PFSK-1 (cell line): ENCODE data around the gene LIMS1.

Experiments
- FOXP2 ChIP-seq: optimal IDR thresholded peaks from 2 replicates; pipeline ENCODE3; 2011; ENCODE audit warnings: borderline replicate concordance, control low read depth, inconsistent platforms; ENCODE audit not compliant: insufficient read depth; ENCODE audit errors: extremely low read length, extremely low read depth
- POLR2AphosphoS5 ChIP-seq: IDR thresholded peaks from 2 replicates; pipeline ENCODE4 v1.6.1; 2012; ENCODE audit warnings: low read depth, mild to moderate bottlenecking, control low read depth, low read length, moderate library complexity
- SIN3A ChIP-seq: IDR thresholded peaks from 2 replicates; pipeline ENCODE4 v1.6.1; 2012; ENCODE audit warnings: mild to moderate bottlenecking, low read length, moderate library complexity, borderline replicate concordance; ENCODE audit not compliant: insufficient read depth
- TAF1 ChIP-seq: IDR thresholded peaks from 2 replicates; pipeline ENCODE4 v1.6.1; 2012; ENCODE audit warnings: low read length, control low read depth, borderline replicate concordance; ENCODE audit not compliant: insufficient read depth
- TF ChIP-seq, protein P1 (sequence below), 2 experiments: IDR thresholded peaks; 2 replicates each; pipeline versions ENCODE4 v1.6.1 to v1.8.0; 2011 to 2012; ENCODE audit warnings: low read depth in 2 of 2, low read length in 2 of 2, control low read depth in 1 of 2, inconsistent platforms in 1 of 2, mild to moderate bottlenecking in 1 of 2, moderate library complexity in 1 of 2; ENCODE audit not compliant: insufficient read depth in 1 of 2

The LIMS1 gene

DNA sequence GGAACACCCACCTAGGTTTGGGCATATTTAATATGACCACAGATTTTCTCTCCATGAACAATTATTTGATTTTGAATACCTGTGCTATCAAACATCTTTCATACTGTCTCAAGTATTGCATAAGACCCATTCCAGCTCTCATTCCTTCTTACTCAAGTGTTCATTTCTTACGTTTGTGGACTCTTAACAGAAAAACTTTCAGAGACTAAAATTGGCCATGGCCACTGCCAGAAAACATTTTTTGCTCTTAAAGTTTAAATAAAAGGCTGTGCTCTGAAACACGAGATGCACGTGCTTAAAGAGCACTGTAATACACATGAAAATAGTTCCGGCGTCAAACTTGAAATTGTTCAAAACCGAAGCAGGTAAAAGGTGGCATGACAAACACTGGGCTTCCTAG is 89.3 kb downstream of the LIMS1 start:
- TF ChIP-seq SIN3A: no peak
- TF ChIP-seq, protein P1, sequence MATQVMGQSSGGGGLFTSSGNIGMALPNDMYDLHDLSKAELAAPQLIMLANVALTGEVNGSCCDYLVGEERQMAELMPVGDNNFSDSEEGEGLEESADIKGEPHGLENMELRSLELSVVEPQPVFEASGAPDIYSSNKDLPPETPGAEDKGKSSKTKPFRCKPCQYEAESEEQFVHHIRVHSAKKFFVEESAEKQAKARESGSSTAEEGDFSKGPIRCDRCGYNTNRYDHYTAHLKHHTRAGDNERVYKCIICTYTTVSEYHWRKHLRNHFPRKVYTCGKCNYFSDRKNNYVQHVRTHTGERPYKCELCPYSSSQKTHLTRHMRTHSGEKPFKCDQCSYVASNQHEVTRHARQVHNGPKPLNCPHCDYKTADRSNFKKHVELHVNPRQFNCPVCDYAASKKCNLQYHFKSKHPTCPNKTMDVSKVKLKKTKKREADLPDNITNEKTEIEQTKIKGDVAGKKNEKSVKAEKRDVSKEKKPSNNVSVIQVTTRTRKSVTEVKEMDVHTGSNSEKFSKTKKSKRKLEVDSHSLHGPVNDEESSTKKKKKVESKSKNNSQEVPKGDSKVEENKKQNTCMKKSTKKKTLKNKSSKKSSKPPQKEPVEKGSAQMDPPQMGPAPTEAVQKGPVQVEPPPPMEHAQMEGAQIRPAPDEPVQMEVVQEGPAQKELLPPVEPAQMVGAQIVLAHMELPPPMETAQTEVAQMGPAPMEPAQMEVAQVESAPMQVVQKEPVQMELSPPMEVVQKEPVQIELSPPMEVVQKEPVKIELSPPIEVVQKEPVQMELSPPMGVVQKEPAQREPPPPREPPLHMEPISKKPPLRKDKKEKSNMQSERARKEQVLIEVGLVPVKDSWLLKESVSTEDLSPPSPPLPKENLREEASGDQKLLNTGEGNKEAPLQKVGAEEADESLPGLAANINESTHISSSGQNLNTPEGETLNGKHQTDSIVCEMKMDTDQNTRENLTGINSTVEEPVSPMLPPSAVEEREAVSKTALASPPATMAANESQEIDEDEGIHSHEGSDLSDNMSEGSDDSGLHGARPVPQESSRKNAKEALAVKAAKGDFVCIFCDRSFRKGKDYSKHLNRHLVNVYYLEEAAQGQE (IDR thresholded peaks at IDR 0.05; ENCODE audit: insufficient read depth in 1 of 2, low read depth in 2 of 2, low read length in 2 of 2): no peak
- no peak for TF ChIP-seq TAF1
- TF ChIP-seq POLR2AphosphoS5: no peak
- no peak for TF ChIP-seq FOXP2

DNA sequence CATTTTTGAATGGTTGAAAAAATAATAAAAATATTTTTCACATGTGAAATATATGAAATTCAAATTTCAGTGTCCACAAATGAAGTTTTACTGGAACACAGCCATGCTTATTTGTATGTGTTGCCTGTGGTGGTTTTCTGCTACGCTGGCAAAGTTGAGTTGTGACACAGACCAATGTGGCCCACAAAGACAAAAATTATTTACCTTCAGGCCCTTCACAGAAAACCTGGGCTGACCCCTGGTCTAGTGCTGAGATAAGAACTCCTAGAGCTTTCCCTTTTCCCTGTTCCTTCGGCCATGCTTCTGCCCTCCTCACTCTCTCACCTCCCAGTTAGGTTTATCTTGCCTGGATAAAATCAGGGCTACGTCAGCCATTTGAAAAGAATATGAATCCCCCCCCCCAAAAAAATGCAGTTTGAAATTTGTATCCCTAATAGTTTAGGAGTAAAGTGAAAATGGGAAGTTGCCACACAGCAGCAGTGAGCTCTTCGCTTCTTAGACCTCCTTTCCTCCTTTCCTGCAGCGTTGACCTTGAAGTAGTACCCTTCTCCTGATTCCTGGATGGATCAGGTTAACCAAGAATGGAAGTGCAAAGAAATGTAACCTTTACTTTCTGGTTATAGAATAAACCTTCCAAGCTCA is 91.0 kb downstream of the LIMS1 start:
- TF ChIP-seq, protein P1 (IDR thresholded peaks at IDR 0.05; ENCODE audit: insufficient read depth in 1 of 2, low read depth in 2 of 2, low read length in 2 of 2): no peak

- TF ChIP-seq SIN3A (no peak), FOXP2 (no peak), POLR2AphosphoS5 (no peak), TAF1 (no peak)
- TF ChIP-seq, protein P1 (IDR thresholded peaks at IDR 0.05; ENCODE audit: insufficient read depth in 1 of 2, low read depth in 2 of 2, low read length in 2 of 2): no peak
Observed at GRCh38 chr2:108625828-108626195, 91.5 kb downstream of the LIMS1 start.

DNA sequence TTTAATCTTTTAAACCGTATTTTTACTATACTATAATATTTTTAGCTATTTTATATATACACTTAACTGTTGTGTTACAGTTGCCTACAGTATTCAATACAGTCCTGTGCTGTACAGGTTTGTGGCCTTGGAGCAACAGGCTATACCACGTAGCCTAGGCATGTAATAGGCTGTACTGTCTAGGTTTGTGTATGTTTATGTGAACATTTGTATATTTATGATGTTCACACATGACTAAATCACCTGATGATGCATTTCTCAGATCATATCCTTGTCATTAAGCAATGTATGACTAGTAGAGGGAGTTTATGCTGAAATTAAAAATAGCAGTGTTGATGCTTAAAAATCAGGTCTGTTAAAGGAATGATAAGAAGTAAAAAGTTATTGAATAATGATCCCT is 92.7 kb downstream of the LIMS1 start:
- no peak for TF ChIP-seq FOXP2
- no peak for TF ChIP-seq TAF1
- no peak for TF ChIP-seq SIN3A
- TF ChIP-seq, protein P1 (IDR thresholded peaks at IDR 0.05; ENCODE audit: insufficient read depth in 1 of 2, low read depth in 2 of 2, low read length in 2 of 2): no peak
- no peak for TF ChIP-seq POLR2AphosphoS5

DNA sequence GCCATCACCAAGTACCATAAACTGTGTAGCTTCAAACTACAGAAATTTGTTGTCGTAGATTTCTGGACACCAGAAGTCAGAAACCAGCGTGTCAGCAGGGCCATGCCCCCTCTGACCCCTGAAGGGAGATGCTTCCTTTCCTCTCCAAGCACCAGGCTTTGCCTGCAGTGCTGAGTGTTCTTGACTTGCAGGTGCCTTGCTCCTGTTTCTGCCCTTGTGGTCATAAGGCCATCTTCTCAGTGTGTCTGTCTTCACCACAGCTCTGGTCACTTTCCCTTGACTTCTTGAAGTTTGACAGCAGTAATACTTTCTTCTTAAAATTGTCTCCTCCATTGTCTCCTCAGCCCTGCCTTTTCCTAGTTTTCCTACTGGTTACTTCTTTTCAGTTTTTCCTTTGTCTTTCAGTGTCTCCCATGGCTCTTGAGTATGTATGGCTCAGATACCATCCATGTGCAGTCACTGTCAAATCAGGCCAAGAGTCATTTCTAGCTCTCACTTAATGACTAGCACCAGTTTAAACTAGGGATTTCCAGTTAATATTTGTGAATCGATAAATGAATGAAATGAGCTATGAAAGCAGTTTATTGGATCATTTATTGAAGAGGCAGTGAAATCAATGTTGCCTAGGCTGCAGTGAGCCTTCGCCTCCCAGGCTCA is 93.8 kb downstream of the LIMS1 start:
- TF ChIP-seq FOXP2 (no peak), TAF1 (no peak), SIN3A (no peak), POLR2AphosphoS5 (no peak)
- TF ChIP-seq, protein P1 (IDR thresholded peaks at IDR 0.05; ENCODE audit: insufficient read depth in 1 of 2, low read depth in 2 of 2, low read length in 2 of 2): no peak
